ENCODE results near the gene SERPINB3.
"Not testable (repeated sequence)": the region's sequence is repeated elsewhere in the genome, so short reads cannot be mapped to it uniquely, and the experiment has no call there.

DNA sequence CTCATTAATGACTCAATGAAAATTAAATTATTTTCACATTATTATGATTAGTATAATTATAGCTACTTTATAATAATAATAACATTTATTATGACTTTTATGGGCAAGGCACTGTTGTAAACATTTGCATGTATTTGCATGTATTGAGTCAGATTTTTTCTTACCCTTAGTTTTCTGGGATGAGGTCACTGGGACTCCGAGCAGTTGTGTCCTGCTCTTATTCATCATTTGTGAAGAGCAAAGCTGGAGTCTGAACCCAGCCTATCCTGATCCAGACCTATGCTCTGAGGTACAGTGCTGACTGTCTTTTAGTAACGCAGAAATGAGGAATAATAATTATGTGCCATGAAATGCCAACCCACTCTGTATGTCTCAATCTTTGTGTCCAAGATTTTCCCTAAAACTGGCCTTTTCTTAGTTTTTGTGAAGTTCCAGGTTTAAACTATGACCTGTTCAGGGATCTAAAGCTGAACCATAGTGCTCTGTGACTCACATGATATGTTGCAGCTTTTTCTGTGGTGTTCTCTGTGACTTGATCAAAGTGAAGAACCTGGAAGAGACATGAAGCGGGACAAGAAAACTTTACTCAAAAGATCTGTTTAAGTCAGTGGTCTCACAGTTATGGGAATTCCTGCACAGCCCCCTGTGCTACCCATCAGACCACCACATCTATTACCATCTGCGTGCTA, 18.9 kb downstream of the SERPINB3 start:
- TF ChIP-seq POLR2A, CTCF, EP300 (IDR thresholded peaks at IDR 0.05): not testable (repeated sequence)
